Endothelial cell of umbilical vein (primary cell): ENCODE measurements around the gene TRIM7. TPM values are rescaled to one million over a fixed set of nuclear protein-coding genes. Genes with fewer than 3 reads are reported as not detected.

Source experiments
- BruUV-seq: library from RNA; stranded (reverse); fragments of 400-500 nt; replicated peaks from 2 replicates; lab custom pipeline; 2021; lab: Mats Ljungman, UMichigan
- CTCF ChIA-PET: fragments of 300-600, 350-600 bp; sonication (Branson Sonifier 250); formaldehyde crosslinking; loops from one replicate; lab custom pipeline; 2021; ENCODE audit warnings: antibody characterized with exemption, inconsistent platforms; lab: Charles Lee
- POLR2A ChIA-PET: fragments of 300-600, 350-600 bp; sonication (Branson Sonifier 250); formaldehyde crosslinking; loops from one replicate; lab custom pipeline; 2021; ENCODE audit warnings: antibody characterized with exemption, inconsistent platforms; lab: Charles Lee
- DNase-seq: peaks from one replicate; pipeline ENCODE4 v3.0.0-alpha.2; 2011; ENCODE audit warnings: low read depth, low spot score
- FAIRE-seq: peaks from 2 replicates; lab custom pipeline; 2011; peaks lifted over from hg19 to GRCh38; lab: Jason Lieb, UNC
- H2AFZ ChIP-seq: 2 replicates; pipeline ENCODE4 v1.6.0; 2012; ENCODE audit warnings: low read depth, low read length, control low read depth, inconsistent platforms
- H3K27ac ChIP-seq: 2 replicates; pipeline ENCODE4 v1.5.1; 2011; ENCODE audit warnings: low read depth, mild to moderate bottlenecking, control low read depth, low read length, moderate library complexity; ENCODE audit not compliant: insufficient read depth
- H3K27me3 ChIP-seq, 2 experiments: 2 replicates each; pipeline versions ENCODE4 v1.6.0 to v1.6.1; 2011; ENCODE audit warnings: low read length in 2 of 2, mixed read lengths in 1 of 2; ENCODE audit not compliant: control insufficient read depth in 2 of 2, insufficient read depth in 2 of 2
- H3K36me3 ChIP-seq, 2 experiments: 2 replicates in 1 of 2; 3 replicates in 1 of 2; pipeline ENCODE4 v1.5.1; 2011; ENCODE audit warnings: low read length in 2 of 2, mild to moderate bottlenecking in 1 of 2, moderate library complexity in 1 of 2; ENCODE audit not compliant: control insufficient read depth in 2 of 2, insufficient read depth in 2 of 2; ENCODE audit errors: extremely low read depth in 1 of 2
- H3K4me1 ChIP-seq: 3 replicates; pipeline ENCODE4 v1.5.1; 2011; ENCODE audit warnings: mild to moderate bottlenecking, low read length; ENCODE audit not compliant: control insufficient read depth, insufficient read depth; ENCODE audit errors: extremely low read depth
- H3K4me2 ChIP-seq: 2 replicates; pipeline ENCODE4 v1.6.1; 2011; ENCODE audit warnings: low read length, control low read depth, mixed read lengths; ENCODE audit not compliant: insufficient read depth
- H3K4me3 ChIP-seq, 3 experiments: fragments of 200-600 bp in 1 of 3; sonication (generic), shearing (Covaris generic) in 1 of 3; replicated peaks in 1 of 3; 2 replicates each; pipeline ENCODE4 v1.5.1; 2011 to 2016; ENCODE audit warnings: control low read depth in 3 of 3, low read length in 3 of 3, mild to moderate bottlenecking in 2 of 3, inconsistent platforms in 1 of 3, low read depth in 1 of 3, moderate library complexity in 1 of 3; ENCODE audit not compliant: insufficient read depth in 1 of 3
- H3K79me2 ChIP-seq: 2 replicates; pipeline ENCODE4 v1.6.0; 2012; ENCODE audit warnings: low read length, inconsistent platforms; ENCODE audit not compliant: control insufficient read depth, insufficient read depth
- H3K9ac ChIP-seq: replicated peaks from 2 replicates; pipeline ENCODE3; 2011; ENCODE audit warnings: low read length, control low read depth; ENCODE audit not compliant: insufficient read depth; ENCODE audit errors: extremely low read depth
- H3K9me1 ChIP-seq: replicated peaks from 3 replicates; pipeline ENCODE4 v1.6.0; 2011; ENCODE audit warnings: mild to moderate bottlenecking, low read length; ENCODE audit not compliant: control insufficient read depth, insufficient read depth; ENCODE audit errors: extremely low read depth
- H3K9me3 ChIP-seq: replicated peaks from 2 replicates; pipeline ENCODE4 v1.5.1; 2012; ENCODE audit warnings: low read length, inconsistent platforms; ENCODE audit not compliant: control insufficient read depth, insufficient read depth
- H4K20me1 ChIP-seq: replicated peaks from 2 replicates; pipeline ENCODE3; 2011; ENCODE audit warnings: mild to moderate bottlenecking, low read length; ENCODE audit not compliant: control insufficient read depth, insufficient read depth; ENCODE audit errors: extremely low read depth
- EZH2 ChIP-seq: IDR thresholded peaks from 2 replicates; pipeline ENCODE4 v1.6.1; 2012; ENCODE audit warnings: borderline replicate concordance, low read depth, mild to moderate bottlenecking, moderate library complexity, low read length, inconsistent platforms; ENCODE audit not compliant: severe bottlenecking
- GATA2 ChIP-seq: IDR thresholded peaks from 2 replicates; pipeline ENCODE4 v1.7.0; 2011; ENCODE audit warnings: low read depth, mild to moderate bottlenecking, moderate library complexity, mixed read lengths, low read length; ENCODE audit not compliant: insufficient read length, insufficient read depth
- MYC ChIP-seq: IDR thresholded peaks from one replicate; pipeline ENCODE4 v1.6.1; 2011; ENCODE audit warnings: mild to moderate bottlenecking, low read depth, low read length
- POLR2A ChIP-seq: IDR thresholded peaks from 2 replicates; pipeline ENCODE4 v1.6.1; 2012; ENCODE audit warnings: low read depth, mild to moderate bottlenecking, control low read depth, low read length
- POLR2AphosphoS5 ChIP-seq: IDR thresholded peaks from 2 replicates; pipeline ENCODE4 v1.6.1; 2012; ENCODE audit warnings: low read depth, mild to moderate bottlenecking, control low read depth, low read length, moderate library complexity; ENCODE audit not compliant: insufficient read depth
- dilution Hi-C: fragments of 300-500 bp; cut with MboI; formaldehyde crosslinking; loops from one replicate; pipeline ENCODE4 v1.15.0; 2019; ENCODE audit warnings: low sequenced_read_pairs; ENCODE audit not compliant: extremely low pct_ligation_motif_present
- intact Hi-C: fragments of 100-400 bp; cut with micrococcal nuclease; formaldehyde crosslinking; loops from one replicate; pipeline ENCODE4 v1.10.0; 2022
- polyA plus RNA-seq, 4 experiments: library from polyadenylated mRNA; depleted of rRNA in 3 of 4; stranded (reverse) in 3 of 4; unstranded in 1 of 4; fragments of >200 nt; gene quantifications; 2 replicates each; pipeline versions ENCODE4 v1.2.1 to v1.2.3, GENCODE V29; 2011 to 2012; ENCODE audit warnings: missing spikeins in 1 of 4
- total RNA-seq: library from RNA; stranded (reverse); gene quantifications from 2 replicates; pipeline ENCODE4 v1.2.3, GENCODE V29; 2021
- TF ChIP-seq, protein P1 (sequence below): IDR thresholded peaks from 2 replicates; pipeline ENCODE4 v1.6.1; 2011; ENCODE audit not compliant: insufficient read depth, insufficient read length

TRIM7 gene
- total and polyA plus RNA-seq, 2 donors (not counting 3 experiments of a cell fraction or from before 2014, with no cell fraction given), result 2.7 to 3.4 TPM

- H3K36me3 ChIP-seq, result no peaks in the 10 kb centered on the region
- peak overlapping the region; percentile 48 to 86 (median 73) for H3K4me3 ChIP-seq
- H3K79me2 ChIP-seq, result no peaks in the 10 kb centered on the region
- intact Hi-C loops, result loop anchor here (2.0 to 10.0 kb wide), 4 partner anchors 17 to 695 kb away; partner anchors contain the start of genes CNOT6, MGAT1 and ZFP62
- no peak overlapping the region for H3K9ac ChIP-seq
- CTCF ChIA-PET, result interaction anchor here (0.8 to 10.2 kb wide), 5 partner anchors 15 to 71 kb away, joined by 3 to 95 read pairs (median 3); partner anchors contain the start of genes TRIM41, TRIM52 and TRIM7
- dilution Hi-C loops, result no loop called here
- DNase-seq (no peak), FAIRE-seq (no peak)
- H3K27me3 ChIP-seq, result no peaks in the 10 kb centered on the region
- no TSS peak for BruUV-seq
- H3K4me2 ChIP-seq, result peak overlapping the region; percentile 79
- no peak overlapping the region for H3K27ac ChIP-seq
- H3K9me1 ChIP-seq, result no peaks in the 10 kb centered on the region
- no peak for TF ChIP-seq POLR2A
- no peak for TF ChIP-seq MYC
- H4K20me1 ChIP-seq, result no peaks in the 10 kb centered on the region
- H3K4me1 ChIP-seq, result peaks cover 18% of the 10 kb centered on the region
- no peaks in the 10 kb centered on the region for H3K9me3 ChIP-seq
- H2AFZ ChIP-seq, result peak overlapping the region; percentile 96
- POLR2A ChIA-PET, result interaction anchor here (1.8 kb wide), 1 partner anchor 15 kb away, joined by 6 read pairs; the partner anchor contains the start of gene TRIM7
Observed at GRCh38 chr5:181189962-181190710, 14.9 kb downstream of the TRIM7 start.

DNA sequence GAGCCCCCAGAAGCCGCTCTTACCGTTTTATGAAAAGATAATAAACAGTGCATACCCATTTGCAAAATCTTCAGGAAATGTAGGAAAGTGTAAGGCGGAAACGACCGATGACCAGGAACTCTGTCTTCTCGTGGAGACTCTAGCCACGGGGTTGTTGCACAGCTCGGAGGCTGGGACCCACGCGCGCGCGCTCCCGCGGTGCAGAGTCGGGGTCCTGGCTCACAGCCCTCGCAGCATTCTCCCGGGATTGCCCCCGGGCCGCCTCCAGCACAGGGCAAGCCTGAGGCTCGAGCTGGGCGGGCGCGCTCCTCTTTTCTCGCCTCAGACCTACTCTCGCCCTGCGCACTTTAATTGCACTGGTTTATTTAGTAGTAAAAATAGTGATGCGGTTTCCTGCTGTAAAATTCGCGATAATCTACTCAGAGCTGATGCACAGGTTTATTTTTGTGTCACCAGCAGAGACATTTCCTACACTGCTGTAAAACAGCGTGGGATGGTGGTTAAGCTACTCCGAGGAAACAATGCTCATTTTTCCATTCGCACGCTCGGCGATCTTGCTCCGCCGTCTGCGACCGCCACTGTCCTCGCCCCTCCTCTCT is 15.5 kb downstream of the TRIM7 start:
- H3K4me3 ChIP-seq, result peak overlapping the region; percentile 48 to 86 (median 73)
- no peak for FAIRE-seq
- no peaks in the 10 kb centered on the region for H3K79me2 ChIP-seq
- intact Hi-C loops (loop anchor here (2.0 to 10.0 kb wide), 4 partner anchors 17 to 695 kb away; partner anchors contain the start of genes CNOT6, MGAT1 and ZFP62), dilution Hi-C loops (no loop called here)
- H3K27ac ChIP-seq, result no peak overlapping the region
- H3K4me1 ChIP-seq, result peaks cover 18% of the 10 kb centered on the region
- DNase-seq, result peak; percentile 53
- no peaks in the 10 kb centered on the region for H4K20me1 ChIP-seq
- no peaks in the 10 kb centered on the region for H3K27me3 ChIP-seq
- BruUV-seq, result no TSS peak
- TF ChIP-seq EZH2 (no peak), GATA2 (no peak), POLR2AphosphoS5 (peak; percentile 9)
- TF ChIP-seq, protein P1, sequence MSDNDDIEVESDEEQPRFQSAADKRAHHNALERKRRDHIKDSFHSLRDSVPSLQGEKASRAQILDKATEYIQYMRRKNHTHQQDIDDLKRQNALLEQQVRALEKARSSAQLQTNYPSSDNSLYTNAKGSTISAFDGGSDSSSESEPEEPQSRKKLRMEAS, result no peak
- CTCF ChIA-PET, result interaction anchor here (0.8 to 10.2 kb wide), 8 partner anchors 15 to 404 kb away, joined by 3 to 95 read pairs (median 3); partner anchors contain the start of genes TRIM41, TRIM52 and TRIM7
- peak overlapping the region; percentile 79 for H3K4me2 ChIP-seq
- peak overlapping the region; percentile 4 for H3K9ac ChIP-seq
- no peaks in the 10 kb centered on the region for H3K9me1 ChIP-seq
- H3K36me3 ChIP-seq, result no peaks in the 10 kb centered on the region
- POLR2A ChIA-PET, result interaction anchor here (1.8 kb wide), 1 partner anchor 15 kb away, joined by 6 read pairs; the partner anchor contains the start of gene TRIM7
- peak overlapping the region; percentile 96 for H2AFZ ChIP-seq
- H3K9me3 ChIP-seq, result no peaks in the 10 kb centered on the region
